HG02623 (cell line): ENCODE results near the gene SLC39A11.

ENCODE experiments used
- ATAC-seq: cut with Tn5 transposase; IDR thresholded peaks from one replicate; pipeline ENCODE4 v1.9.1; 2021; ENCODE audit warnings: moderate library complexity; ENCODE audit not compliant: unreplicated experiment

SLC39A11 gene

GRCh38 chr17:72884066-72884465, 208.4 kb downstream of the SLC39A11 start:
- no peak for ATAC-seq

- ATAC-seq: no peak
Measured at GRCh38 chr17:72883351-72883750, 209.1 kb downstream of the SLC39A11 start.

- no peak for ATAC-seq
Measured at GRCh38 chr17:72882426-72882825, 210.1 kb downstream of the SLC39A11 start.

GRCh38 chr17:72879877-72880276, 212.6 kb downstream of the SLC39A11 start:
- ATAC-seq: no peak

GRCh38 chr17:72878975-72879660, 213.4 kb downstream of the SLC39A11 start:
- no peak for ATAC-seq

GRCh38 chr17:72877348-72877747, 215.1 kb downstream of the SLC39A11 start:
- ATAC-seq: no peak

- no peak for ATAC-seq
Measured at GRCh38 chr17:72876413-72876812, 216.1 kb downstream of the SLC39A11 start.

- no peak for ATAC-seq
Measured at GRCh38 chr17:72875361-72875760, 217.1 kb downstream of the SLC39A11 start.

- no peak for ATAC-seq
Measured at GRCh38 chr17:72872396-72872795, 220.1 kb downstream of the SLC39A11 start.

GRCh38 chr17:72870367-72870985, 222.0 kb downstream of the SLC39A11 start:
- no peak for ATAC-seq

GRCh38 chr17:72869630-72870029, 222.9 kb downstream of the SLC39A11 start:
- no peak for ATAC-seq

GRCh38 chr17:72865954-72866353, 226.5 kb downstream of the SLC39A11 start:
- no peak for ATAC-seq

GRCh38 chr17:72863526-72864211, 228.8 kb downstream of the SLC39A11 start:
- ATAC-seq: no peak

- ATAC-seq: no peak
Measured at GRCh38 chr17:72862276-72862999, 230.1 kb downstream of the SLC39A11 start.

- ATAC-seq: no peak
Measured at GRCh38 chr17:72861811-72862210, 230.7 kb downstream of the SLC39A11 start.

GRCh38 chr17:72860778-72861177, 231.7 kb downstream of the SLC39A11 start:
- ATAC-seq: no peak

GRCh38 chr17:72858826-72859495, 233.5 kb downstream of the SLC39A11 start:
- ATAC-seq: no peak

- ATAC-seq: no peak
Measured at GRCh38 chr17:72853440-72854415, 238.8 kb downstream of the SLC39A11 start.

- ATAC-seq: no peak
Measured at GRCh38 chr17:72852277-72852938, 240.1 kb downstream of the SLC39A11 start.
